Thyroid gland (tissue), 4 donors: ENCODE data around the gene ATF5. TPM values are rescaled to one million over a fixed set of nuclear protein-coding genes. Genes with fewer than 3 reads are reported as not detected.

Source experiments
- DNase-seq, 2 donors: peaks; one replicate each; pipeline ENCODE4 v3.0.0-alpha.2; 2019
- H3K27ac ChIP-seq, 3 donors: fragments of 200-600 bp; sonication (generic); 1 replicate in 2 of 3; 2 replicates in 1 of 3; pipeline ENCODE4 v1.5.1; 2016 to 2019; ENCODE audit warnings: mild to moderate bottlenecking in 1 of 3, moderate library complexity in 1 of 3
- H3K27me3 ChIP-seq: fragments of 200-600 bp; sonication (generic); one replicate; pipeline ENCODE4 v1.5.1; 2019
- H3K36me3 ChIP-seq, 2 donors: fragments of 200-600 bp; sonication (generic); one replicate each; pipeline ENCODE4 v1.5.1; 2016 to 2019
- H3K4me1 ChIP-seq, 2 donors: fragments of 200-600 bp; sonication (generic); one replicate each; pipeline ENCODE4 v1.5.1; 2017 to 2019
- H3K4me3 ChIP-seq, 3 donors: fragments of 200-600 bp; sonication (generic); replicated peaks in 1 of 3; 1 replicate in 2 of 3; 2 replicates in 1 of 3; pipeline ENCODE4 v1.5.1; 2016; ENCODE audit warnings: mild to moderate bottlenecking in 1 of 3
- H3K9me3 ChIP-seq: fragments of 200-600 bp; sonication (generic); one replicate; pipeline ENCODE4 v1.5.1; 2017
- CTCF ChIP-seq, 6 experiments: fragments of 200-600 bp in 3 of 6; fragments of 450-650 bp in 3 of 6; sonication (generic) in 3 of 6; IDR thresholded peaks; one replicate each; pipeline ENCODE4 v1.5.1; 2016 to 2019; ENCODE audit warnings: antibody characterized with exemption in 6 of 6, mild to moderate bottlenecking in 2 of 6, inconsistent platforms in 1 of 6, moderate library complexity in 1 of 6
- POLR2A ChIP-seq, 2 donors: fragments of 450-650 bp; IDR thresholded peaks; one replicate each; pipeline ENCODE4 v1.6.1; 2017; ENCODE audit warnings: antibody characterized with exemption in 2 of 2, mild to moderate bottlenecking in 2 of 2, moderate library complexity in 1 of 2
- WGBS, 2 donors: methylation state at CpG; one replicate each; pipeline ENCODE4 v1.1.5; 2017; 5-methylcytosine and 5-hydroxymethylcytosine counted together
- intact Hi-C: fragments of 100-400 bp; cut with DNase I; formaldehyde crosslinking; loops from one replicate; pipeline ENCODE4 v1.15.1; 2023
- total RNA-seq, 4 donors: library from RNA; depleted of rRNA; stranded (reverse); fragments of >200 nt; gene quantifications; one replicate each; pipeline ENCODE4 v1.2.3, GENCODE V29; 2016

The ATF5 gene
- total RNA-seq, 4 donors from 2014 or later = 6.3 to 17.9 (median 8.0) TPM

GRCh38 chr19:49932041-49932451 lies 3.0 kb downstream of the ATF5 start:
- Histone ChIP-seq H3K4me1 (peaks cover 0 to 20% of the 10 kb centered on the region in 2 donors), H3K36me3 (no peaks in the 10 kb centered on the region), H3K27ac (no peak overlapping the region), H3K9me3 (no peaks in the 10 kb centered on the region), H3K27me3 (no peaks in the 10 kb centered on the region), H3K4me3 (no peak overlapping the region)
- WGBS, 2 donors = 94 to 95% methylated on average over 5 of the region's 5 CpGs
- intact Hi-C loops = no loop called here
- TF ChIP-seq CTCF (IDR thresholded peaks at IDR 0.05) (no peak), POLR2A (IDR thresholded peaks at IDR 0.05) (no peak)
- DNase-seq = no peak

DNA sequence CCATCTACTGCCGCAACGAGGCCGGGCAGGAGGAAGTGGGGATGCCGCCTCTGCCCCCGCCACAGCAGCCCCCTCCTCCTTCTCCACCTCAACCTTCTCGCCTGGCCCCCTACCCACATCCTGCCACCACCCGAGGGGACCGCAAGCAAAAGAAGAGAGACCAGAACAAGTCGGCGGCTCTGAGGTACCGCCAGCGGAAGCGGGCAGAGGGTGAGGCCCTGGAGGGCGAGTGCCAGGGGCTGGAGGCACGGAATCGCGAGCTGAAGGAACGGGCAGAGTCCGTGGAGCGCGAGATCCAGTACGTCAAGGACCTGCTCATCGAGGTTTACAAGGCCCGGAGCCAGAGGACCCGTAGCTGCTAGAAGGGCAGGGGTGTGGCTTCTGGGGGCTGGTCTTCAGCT lies 3.7 kb downstream of the ATF5 start:
- peaks cover under 1 to 13% of the 10 kb centered on the region in 2 donors for H3K4me1 ChIP-seq
- H3K4me3 ChIP-seq = no peak overlapping the region
- H3K27me3 ChIP-seq = no peaks in the 10 kb centered on the region
- DNase-seq = no peak
- no peaks in the 10 kb centered on the region for H3K36me3 ChIP-seq
- no peaks in the 10 kb centered on the region for H3K9me3 ChIP-seq
- intact Hi-C loops = no loop called here
- WGBS, 2 donors = 93 to 94% methylated on average over 25 of the region's 25 CpGs
- H3K27ac ChIP-seq = no peak overlapping the region
- TF ChIP-seq POLR2A (IDR thresholded peaks at IDR 0.05) (no peak), CTCF (IDR thresholded peaks at IDR 0.05) (no peak)

DNA sequence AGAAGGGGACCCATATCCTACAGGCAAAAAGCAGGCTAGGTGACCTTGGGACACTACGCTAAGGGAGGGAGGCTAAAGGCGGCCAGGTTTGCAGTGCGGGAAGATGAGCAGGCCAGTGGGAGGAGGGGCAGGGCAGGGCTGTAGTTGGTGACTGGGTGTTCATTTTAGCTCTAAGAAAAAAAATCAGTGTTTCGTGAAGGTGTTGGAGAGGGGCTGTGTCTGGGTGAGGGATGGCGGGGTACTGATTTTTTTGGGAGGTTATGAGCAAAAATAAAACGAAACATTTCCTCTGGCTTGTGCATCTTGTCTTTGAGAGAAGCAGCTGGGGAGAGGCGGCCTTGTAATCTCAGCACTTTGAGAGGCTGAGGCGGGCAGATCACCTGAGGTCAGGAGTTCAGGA lies 4.6 kb downstream of the ATF5 start:
- Histone ChIP-seq H3K4me1 (peaks cover 4 to 14% of the 10 kb centered on the region in 2 donors), H3K27me3 (no peaks in the 10 kb centered on the region), H3K27ac (no peak overlapping the region), H3K4me3 (no peak overlapping the region), H3K36me3 (no peaks in the 10 kb centered on the region), H3K9me3 (no peaks in the 10 kb centered on the region)
- WGBS, 2 donors = 92 to 96% methylated on average over 8 of the region's 8 CpGs
- intact Hi-C loops = no loop called here
- no peak for DNase-seq
- TF ChIP-seq CTCF (IDR thresholded peaks at IDR 0.05) (no peak), POLR2A (IDR thresholded peaks at IDR 0.05) (no peak)

- intact Hi-C loops = no loop called here
- no peaks in the 10 kb centered on the region for H3K36me3 ChIP-seq
- H3K4me3 ChIP-seq = no peak overlapping the region
- H3K27me3 ChIP-seq = no peaks in the 10 kb centered on the region
- 62 to 75% methylated on average over 5 of the region's 5 CpGs for WGBS, 2 donors
- no peak overlapping the region for H3K27ac ChIP-seq
- TF ChIP-seq POLR2A (IDR thresholded peaks at IDR 0.05) (no peak), CTCF (IDR thresholded peaks at IDR 0.05) (no peak)
- no peaks in the 10 kb centered on the region for H3K9me3 ChIP-seq
- H3K4me1 ChIP-seq = peaks cover 4 to 5% of the 10 kb centered on the region in 2 donors
- DNase-seq = no peak
These were observed 7.5 kb downstream of the ATF5 start for GRCh38 chr19:49936549-49936948.

DNA sequence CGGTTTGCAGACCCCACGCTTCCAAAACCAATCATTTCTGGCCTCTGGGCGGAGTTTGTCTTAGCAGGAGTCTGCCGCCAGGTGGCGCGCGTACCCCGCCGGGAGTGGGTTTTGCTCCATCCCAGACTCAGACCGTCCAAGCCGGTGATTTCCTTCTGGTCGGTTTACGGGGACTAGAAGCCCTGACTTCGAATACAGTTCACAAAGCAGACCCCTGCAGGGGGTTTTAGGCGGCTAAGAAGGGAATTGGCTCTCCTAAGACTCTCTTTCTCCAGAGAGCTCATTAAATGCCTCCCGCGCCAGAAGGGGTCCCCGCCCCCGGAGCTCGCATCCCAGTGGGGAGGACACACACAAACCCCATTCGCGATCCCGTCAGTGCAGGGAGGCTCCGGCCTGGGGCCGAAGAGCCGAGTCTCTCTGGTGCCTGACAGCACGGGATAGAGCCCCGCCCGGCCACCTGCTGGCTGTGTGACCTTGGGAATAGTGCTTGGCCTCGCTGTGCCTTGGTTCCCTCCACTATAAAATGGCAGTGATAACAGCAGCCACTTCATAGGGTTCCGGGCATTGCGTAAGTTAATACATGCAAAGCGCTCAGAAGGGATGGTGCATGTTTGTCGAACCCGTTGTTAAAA lies 8.9 kb downstream of the ATF5 start:
- TF ChIP-seq POLR2A (IDR thresholded peaks at IDR 0.05) (no peak), CTCF (IDR thresholded peaks at IDR 0.05) (peak; percentile 91 to 97 (median 94))
- 16 to 22% methylated on average over 24 to 32 of the region's 35 CpGs for WGBS, 2 donors
- peak; percentile 69 to 78 for DNase-seq

More for the DNA sequence above, 8.9 kb downstream of the ATF5 start:
- Histone ChIP-seq H3K4me3 (no peak overlapping the region), H3K36me3 (no peaks in the 10 kb centered on the region), H3K27me3 (no peaks in the 10 kb centered on the region), H3K9me3 (no peaks in the 10 kb centered on the region), H3K27ac (no peak overlapping the region), H3K4me1 (peaks cover 4 to 5% of the 10 kb centered on the region in 2 donors)
- intact Hi-C loops = loop anchor here (2.0 kb wide), 1 partner anchor 47 kb away; no protein-coding TSS in a partner anchor
